Fibroblast of lung (primary cell): Measurements from ENCODE around the gene PLCL1. TPM values are rescaled to one million over a fixed set of nuclear protein-coding genes. Genes with fewer than 3 reads are reported as not detected.

Experiments used
- DNase-seq, 2 donors: peaks; one replicate each; pipeline versions ENCODE4 v3.0.0 to v3.0.0-alpha.2; 2010; ENCODE audit warnings: low read depth in 2 of 2
- H2AFZ ChIP-seq: 2 replicates; pipeline ENCODE4 v1.5.1; 2012; ENCODE audit warnings: low read length, control low read depth, inconsistent platforms
- H3K27ac ChIP-seq: 2 replicates; pipeline ENCODE4 v1.5.1; 2011; ENCODE audit warnings: low read length, control low read depth; ENCODE audit not compliant: insufficient read depth
- H3K27me3 ChIP-seq: 2 replicates; pipeline ENCODE4 v1.5.1; 2011; ENCODE audit warnings: mild to moderate bottlenecking, low read length; ENCODE audit not compliant: control insufficient read depth, insufficient read depth
- H3K36me3 ChIP-seq: 2 replicates; pipeline ENCODE4 v1.5.1; 2011; ENCODE audit warnings: low read length; ENCODE audit not compliant: control insufficient read depth, insufficient read depth
- H3K4me1 ChIP-seq: 2 replicates; pipeline ENCODE4 v1.5.1; 2011; ENCODE audit warnings: low read length; ENCODE audit not compliant: control insufficient read depth, insufficient read depth; ENCODE audit errors: extremely low read depth
- H3K4me2 ChIP-seq: 2 replicates; pipeline ENCODE4 v1.5.1; 2011; ENCODE audit warnings: low read length, control low read depth; ENCODE audit not compliant: insufficient read depth; ENCODE audit errors: extremely low read depth
- H3K4me3 ChIP-seq, 4 experiments: fragments of 200-600 bp in 1 of 4; sonication (generic) in 1 of 4; replicated peaks in 1 of 4; 2 replicates each; pipeline ENCODE4 v1.5.1; 2011 to 2016; ENCODE audit warnings: low read length in 4 of 4, low read depth in 3 of 4, mild to moderate bottlenecking in 3 of 4, control low read depth in 2 of 4, inconsistent platforms in 1 of 4, mixed read lengths in 1 of 4; ENCODE audit not compliant: insufficient read depth in 1 of 4; ENCODE audit errors: control extremely low read depth in 1 of 4
- H3K79me2 ChIP-seq: 2 replicates; pipeline ENCODE4 v1.5.1; 2012; ENCODE audit warnings: mild to moderate bottlenecking, low read length, inconsistent platforms; ENCODE audit not compliant: control insufficient read depth, insufficient read depth
- H3K9ac ChIP-seq: 2 replicates; pipeline ENCODE4 v1.5.1; 2011; ENCODE audit warnings: mild to moderate bottlenecking, low read length, control low read depth; ENCODE audit not compliant: insufficient read depth
- H3K9me3 ChIP-seq: 2 replicates; pipeline ENCODE4 v1.5.1; 2012; ENCODE audit warnings: low read depth, low read length; ENCODE audit not compliant: control insufficient read depth, insufficient read depth
- H4K20me1 ChIP-seq: 2 replicates; pipeline ENCODE4 v1.5.1; 2011; ENCODE audit warnings: low read length; ENCODE audit not compliant: control insufficient read depth, insufficient read depth; ENCODE audit errors: extremely low read depth
- EZH2 ChIP-seq: IDR thresholded peaks from 2 replicates; pipeline ENCODE4 v1.5.1; 2012; ENCODE audit warnings: low read length, control low read depth, mild to moderate bottlenecking; ENCODE audit errors: missing control alignments
- polyA plus RNA-seq, 2 donors: library from polyadenylated mRNA; depleted of rRNA in 1 of 2; stranded (reverse) in 1 of 2; unstranded in 1 of 2; fragments of >200 nt; gene quantifications; 2 replicates each; pipeline ENCODE4 v1.2.1, GENCODE V29; 2011 to 2012; ENCODE audit warnings: missing spikeins in 1 of 2
- total RNA-seq: library from RNA; depleted of rRNA; stranded (reverse); fragments of >200 nt; gene quantifications from 2 replicates; pipeline ENCODE4 v1.2.1, GENCODE V29; 2014
- TF ChIP-seq, protein P1 (sequence below), 2 donors: IDR thresholded peaks in 1 of 2; conservative IDR thresholded peaks in 1 of 2; 1 replicate in 1 of 2; 2 replicates in 1 of 2; pipeline ENCODE4 v1.5.1; 2011 to 2012; ENCODE audit warnings: low read length in 2 of 2, control low read depth in 1 of 2, inconsistent platforms in 1 of 2, low read depth in 1 of 2, mild to moderate bottlenecking in 1 of 2

The PLCL1 gene
- total and polyA plus RNA-seq, 2 donors (not counting 1 experiment from before 2014, with no cell fraction given) = 0.48 to 0.83 TPM

DNA sequence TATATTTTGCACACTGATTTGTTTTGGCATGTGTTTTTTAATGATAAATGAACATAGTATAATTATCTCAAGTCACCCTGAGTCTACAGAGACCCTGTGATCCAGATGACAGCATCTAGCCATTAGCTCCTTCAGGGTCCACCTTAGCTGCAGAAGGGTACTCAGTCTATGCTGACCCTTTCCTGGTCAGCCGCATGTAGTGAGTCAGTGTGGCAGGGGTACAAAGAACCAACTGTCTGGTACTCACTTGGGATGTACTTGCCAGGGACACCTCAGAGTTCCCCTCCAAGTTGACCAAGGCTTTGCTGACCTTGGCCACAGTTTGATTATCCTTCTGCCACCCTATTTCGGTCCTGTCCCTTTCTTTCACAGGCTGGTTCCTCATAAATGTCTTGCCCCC lies 369.5 kb downstream of the PLCL1 start:
- no peak overlapping the region for H3K9ac ChIP-seq
- no peaks in the 10 kb centered on the region for H3K4me1 ChIP-seq
- TF ChIP-seq, protein P1, sequence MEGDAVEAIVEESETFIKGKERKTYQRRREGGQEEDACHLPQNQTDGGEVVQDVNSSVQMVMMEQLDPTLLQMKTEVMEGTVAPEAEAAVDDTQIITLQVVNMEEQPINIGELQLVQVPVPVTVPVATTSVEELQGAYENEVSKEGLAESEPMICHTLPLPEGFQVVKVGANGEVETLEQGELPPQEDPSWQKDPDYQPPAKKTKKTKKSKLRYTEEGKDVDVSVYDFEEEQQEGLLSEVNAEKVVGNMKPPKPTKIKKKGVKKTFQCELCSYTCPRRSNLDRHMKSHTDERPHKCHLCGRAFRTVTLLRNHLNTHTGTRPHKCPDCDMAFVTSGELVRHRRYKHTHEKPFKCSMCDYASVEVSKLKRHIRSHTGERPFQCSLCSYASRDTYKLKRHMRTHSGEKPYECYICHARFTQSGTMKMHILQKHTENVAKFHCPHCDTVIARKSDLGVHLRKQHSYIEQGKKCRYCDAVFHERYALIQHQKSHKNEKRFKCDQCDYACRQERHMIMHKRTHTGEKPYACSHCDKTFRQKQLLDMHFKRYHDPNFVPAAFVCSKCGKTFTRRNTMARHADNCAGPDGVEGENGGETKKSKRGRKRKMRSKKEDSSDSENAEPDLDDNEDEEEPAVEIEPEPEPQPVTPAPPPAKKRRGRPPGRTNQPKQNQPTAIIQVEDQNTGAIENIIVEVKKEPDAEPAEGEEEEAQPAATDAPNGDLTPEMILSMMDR (conservative IDR thresholded peaks at IDR 0.05 in 1 of 2, IDR thresholded peaks at IDR 0.05 in 1 of 2; ENCODE audit: low read depth in 1 of 2, low read length in 2 of 2) = no peak
- H2AFZ ChIP-seq = no peak overlapping the region
- no peak overlapping the region for H3K27ac ChIP-seq
- no peak overlapping the region for H3K4me3 ChIP-seq
- no peaks in the 10 kb centered on the region for H3K27me3 ChIP-seq
- H3K36me3 ChIP-seq = no peaks in the 10 kb centered on the region
- H3K9me3 ChIP-seq = no peaks in the 10 kb centered on the region
- DNase-seq = no peak
- no peak overlapping the region for H3K4me2 ChIP-seq
- no peaks in the 10 kb centered on the region for H3K79me2 ChIP-seq
- H4K20me1 ChIP-seq = no peaks in the 10 kb centered on the region

- Histone ChIP-seq H2AFZ (no peak overlapping the region), H3K4me1 (no peaks in the 10 kb centered on the region), H4K20me1 (no peaks in the 10 kb centered on the region), H3K79me2 (no peaks in the 10 kb centered on the region), H3K36me3 (no peaks in the 10 kb centered on the region), H3K4me3 (no peak overlapping the region), H3K9me3 (no peaks in the 10 kb centered on the region), H3K9ac (no peak overlapping the region), H3K27me3 (no peaks in the 10 kb centered on the region), H3K4me2 (no peak overlapping the region), H3K27ac (no peak overlapping the region)
- DNase-seq = no peak
- TF ChIP-seq, protein P1 (conservative IDR thresholded peaks at IDR 0.05 in 1 of 2, IDR thresholded peaks at IDR 0.05 in 1 of 2; ENCODE audit: low read depth in 1 of 2, low read length in 2 of 2) = no peak
- no peak for TF ChIP-seq EZH2
Observed at GRCh38 chr2:198175271-198175670, 370.9 kb downstream of the PLCL1 start.

GRCh38 chr2:198177040-198177439 lies 372.6 kb downstream of the PLCL1 start:
- Histone ChIP-seq H3K9ac (no peak overlapping the region), H3K9me3 (no peaks in the 10 kb centered on the region), H3K4me1 (no peaks in the 10 kb centered on the region), H3K27ac (no peak overlapping the region), H3K36me3 (no peaks in the 10 kb centered on the region), H3K79me2 (no peaks in the 10 kb centered on the region), H4K20me1 (no peaks in the 10 kb centered on the region), H3K27me3 (no peaks in the 10 kb centered on the region), H2AFZ (no peak overlapping the region), H3K4me2 (no peak overlapping the region), H3K4me3 (no peak overlapping the region)
- DNase-seq = no peak
- TF ChIP-seq, protein P1 (conservative IDR thresholded peaks at IDR 0.05 in 1 of 2, IDR thresholded peaks at IDR 0.05 in 1 of 2; ENCODE audit: low read depth in 1 of 2, low read length in 2 of 2) = no peak
- TF ChIP-seq EZH2 = no peak
